ENCODE results near the gene TM4SF4.

DNA sequence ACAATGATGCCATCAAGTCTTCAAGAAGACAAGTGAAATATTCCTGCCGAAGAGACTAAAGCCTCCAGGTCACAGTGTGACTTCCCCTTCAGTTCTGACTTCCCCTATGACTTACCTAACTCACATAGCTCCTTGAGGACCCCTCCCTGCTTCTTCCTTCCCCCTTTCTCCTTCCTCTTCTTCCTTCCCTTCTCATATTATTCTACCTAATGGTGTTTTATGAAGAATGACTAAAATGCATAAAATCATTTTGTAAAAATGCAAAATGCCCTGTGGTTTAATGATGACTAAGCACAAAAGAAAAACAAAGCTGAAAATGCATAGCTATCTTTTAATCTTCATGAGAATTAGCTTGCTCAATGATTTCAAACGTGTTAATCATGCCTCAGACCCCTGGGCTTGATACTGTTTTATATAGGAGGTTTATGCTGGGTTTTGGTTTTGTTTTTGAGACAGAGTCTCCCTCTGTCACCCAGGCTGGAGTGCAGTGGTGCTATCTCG is 26.1 kb upstream of the TM4SF4 start:
- TF ChIP-seq, protein P1, sequence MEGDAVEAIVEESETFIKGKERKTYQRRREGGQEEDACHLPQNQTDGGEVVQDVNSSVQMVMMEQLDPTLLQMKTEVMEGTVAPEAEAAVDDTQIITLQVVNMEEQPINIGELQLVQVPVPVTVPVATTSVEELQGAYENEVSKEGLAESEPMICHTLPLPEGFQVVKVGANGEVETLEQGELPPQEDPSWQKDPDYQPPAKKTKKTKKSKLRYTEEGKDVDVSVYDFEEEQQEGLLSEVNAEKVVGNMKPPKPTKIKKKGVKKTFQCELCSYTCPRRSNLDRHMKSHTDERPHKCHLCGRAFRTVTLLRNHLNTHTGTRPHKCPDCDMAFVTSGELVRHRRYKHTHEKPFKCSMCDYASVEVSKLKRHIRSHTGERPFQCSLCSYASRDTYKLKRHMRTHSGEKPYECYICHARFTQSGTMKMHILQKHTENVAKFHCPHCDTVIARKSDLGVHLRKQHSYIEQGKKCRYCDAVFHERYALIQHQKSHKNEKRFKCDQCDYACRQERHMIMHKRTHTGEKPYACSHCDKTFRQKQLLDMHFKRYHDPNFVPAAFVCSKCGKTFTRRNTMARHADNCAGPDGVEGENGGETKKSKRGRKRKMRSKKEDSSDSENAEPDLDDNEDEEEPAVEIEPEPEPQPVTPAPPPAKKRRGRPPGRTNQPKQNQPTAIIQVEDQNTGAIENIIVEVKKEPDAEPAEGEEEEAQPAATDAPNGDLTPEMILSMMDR (tag by site-specific recombination; IDR thresholded peaks at IDR 0.05) = no peak
- TF ChIP-seq, protein P2, sequence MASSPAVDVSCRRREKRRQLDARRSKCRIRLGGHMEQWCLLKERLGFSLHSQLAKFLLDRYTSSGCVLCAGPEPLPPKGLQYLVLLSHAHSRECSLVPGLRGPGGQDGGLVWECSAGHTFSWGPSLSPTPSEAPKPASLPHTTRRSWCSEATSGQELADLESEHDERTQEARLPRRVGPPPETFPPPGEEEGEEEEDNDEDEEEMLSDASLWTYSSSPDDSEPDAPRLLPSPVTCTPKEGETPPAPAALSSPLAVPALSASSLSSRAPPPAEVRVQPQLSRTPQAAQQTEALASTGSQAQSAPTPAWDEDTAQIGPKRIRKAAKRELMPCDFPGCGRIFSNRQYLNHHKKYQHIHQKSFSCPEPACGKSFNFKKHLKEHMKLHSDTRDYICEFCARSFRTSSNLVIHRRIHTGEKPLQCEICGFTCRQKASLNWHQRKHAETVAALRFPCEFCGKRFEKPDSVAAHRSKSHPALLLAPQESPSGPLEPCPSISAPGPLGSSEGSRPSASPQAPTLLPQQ (tag by site-specific recombination; IDR thresholded peaks at IDR 0.05) = no peak
- TF ChIP-seq, protein P3, sequence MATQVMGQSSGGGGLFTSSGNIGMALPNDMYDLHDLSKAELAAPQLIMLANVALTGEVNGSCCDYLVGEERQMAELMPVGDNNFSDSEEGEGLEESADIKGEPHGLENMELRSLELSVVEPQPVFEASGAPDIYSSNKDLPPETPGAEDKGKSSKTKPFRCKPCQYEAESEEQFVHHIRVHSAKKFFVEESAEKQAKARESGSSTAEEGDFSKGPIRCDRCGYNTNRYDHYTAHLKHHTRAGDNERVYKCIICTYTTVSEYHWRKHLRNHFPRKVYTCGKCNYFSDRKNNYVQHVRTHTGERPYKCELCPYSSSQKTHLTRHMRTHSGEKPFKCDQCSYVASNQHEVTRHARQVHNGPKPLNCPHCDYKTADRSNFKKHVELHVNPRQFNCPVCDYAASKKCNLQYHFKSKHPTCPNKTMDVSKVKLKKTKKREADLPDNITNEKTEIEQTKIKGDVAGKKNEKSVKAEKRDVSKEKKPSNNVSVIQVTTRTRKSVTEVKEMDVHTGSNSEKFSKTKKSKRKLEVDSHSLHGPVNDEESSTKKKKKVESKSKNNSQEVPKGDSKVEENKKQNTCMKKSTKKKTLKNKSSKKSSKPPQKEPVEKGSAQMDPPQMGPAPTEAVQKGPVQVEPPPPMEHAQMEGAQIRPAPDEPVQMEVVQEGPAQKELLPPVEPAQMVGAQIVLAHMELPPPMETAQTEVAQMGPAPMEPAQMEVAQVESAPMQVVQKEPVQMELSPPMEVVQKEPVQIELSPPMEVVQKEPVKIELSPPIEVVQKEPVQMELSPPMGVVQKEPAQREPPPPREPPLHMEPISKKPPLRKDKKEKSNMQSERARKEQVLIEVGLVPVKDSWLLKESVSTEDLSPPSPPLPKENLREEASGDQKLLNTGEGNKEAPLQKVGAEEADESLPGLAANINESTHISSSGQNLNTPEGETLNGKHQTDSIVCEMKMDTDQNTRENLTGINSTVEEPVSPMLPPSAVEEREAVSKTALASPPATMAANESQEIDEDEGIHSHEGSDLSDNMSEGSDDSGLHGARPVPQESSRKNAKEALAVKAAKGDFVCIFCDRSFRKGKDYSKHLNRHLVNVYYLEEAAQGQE (tag by site-specific recombination; IDR thresholded peaks at IDR 0.05) = no peak
- TF ChIP-seq GFI1B (tag by site-specific recombination; IDR thresholded peaks at IDR 0.05) (no peak), ZNF610 (tag by site-specific recombination; IDR thresholded peaks at IDR 0.05; ENCODE audit: borderline replicate concordance) (no peak), ZNF174 (tag by site-specific recombination; IDR thresholded peaks at IDR 0.05) (no peak), ZFP41 (tag by site-specific recombination; IDR thresholded peaks at IDR 0.05; ENCODE audit: borderline replicate concordance) (no peak), ZNF266 (tag by site-specific recombination; IDR thresholded peaks at IDR 0.05; ENCODE audit: low read depth) (no peak), BCL11A (tag by site-specific recombination; IDR thresholded peaks at IDR 0.05; ENCODE audit: low read depth) (no peak)
